Fibroblast of pulmonary artery (primary cell): ENCODE measurements around the gene SLC15A5.

Experiments
- DNase-seq: peaks from one replicate; pipeline ENCODE4 v3.0.0-alpha.2; 2010; ENCODE audit warnings: low read depth
- H3K4me3 ChIP-seq: replicated peaks from 2 replicates; pipeline ENCODE4 v1.5.1; 2011; ENCODE audit warnings: low read depth, mild to moderate bottlenecking, control low read depth, low read length, moderate library complexity
- TF ChIP-seq, protein P1 (sequence below): IDR thresholded peaks from 2 replicates; pipeline ENCODE4 v1.5.1; 2011; ENCODE audit warnings: mild to moderate bottlenecking, control low read depth, low read length, inconsistent platforms; ENCODE audit errors: missing control alignments

The SLC15A5 gene

GRCh38 chr12:16197600-16197999 lies 79.9 kb downstream of the SLC15A5 start:
- TF ChIP-seq, protein P1, sequence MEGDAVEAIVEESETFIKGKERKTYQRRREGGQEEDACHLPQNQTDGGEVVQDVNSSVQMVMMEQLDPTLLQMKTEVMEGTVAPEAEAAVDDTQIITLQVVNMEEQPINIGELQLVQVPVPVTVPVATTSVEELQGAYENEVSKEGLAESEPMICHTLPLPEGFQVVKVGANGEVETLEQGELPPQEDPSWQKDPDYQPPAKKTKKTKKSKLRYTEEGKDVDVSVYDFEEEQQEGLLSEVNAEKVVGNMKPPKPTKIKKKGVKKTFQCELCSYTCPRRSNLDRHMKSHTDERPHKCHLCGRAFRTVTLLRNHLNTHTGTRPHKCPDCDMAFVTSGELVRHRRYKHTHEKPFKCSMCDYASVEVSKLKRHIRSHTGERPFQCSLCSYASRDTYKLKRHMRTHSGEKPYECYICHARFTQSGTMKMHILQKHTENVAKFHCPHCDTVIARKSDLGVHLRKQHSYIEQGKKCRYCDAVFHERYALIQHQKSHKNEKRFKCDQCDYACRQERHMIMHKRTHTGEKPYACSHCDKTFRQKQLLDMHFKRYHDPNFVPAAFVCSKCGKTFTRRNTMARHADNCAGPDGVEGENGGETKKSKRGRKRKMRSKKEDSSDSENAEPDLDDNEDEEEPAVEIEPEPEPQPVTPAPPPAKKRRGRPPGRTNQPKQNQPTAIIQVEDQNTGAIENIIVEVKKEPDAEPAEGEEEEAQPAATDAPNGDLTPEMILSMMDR = no peak
- DNase-seq = no peak
- no peak overlapping the region for H3K4me3 ChIP-seq

- TF ChIP-seq, protein P1 = peak; percentile 68
- DNase-seq = peak; percentile 75
- H3K4me3 ChIP-seq = no peak overlapping the region
Observed at GRCh38 chr12:16189849-16190248, 87.6 kb downstream of the SLC15A5 start.

DNA sequence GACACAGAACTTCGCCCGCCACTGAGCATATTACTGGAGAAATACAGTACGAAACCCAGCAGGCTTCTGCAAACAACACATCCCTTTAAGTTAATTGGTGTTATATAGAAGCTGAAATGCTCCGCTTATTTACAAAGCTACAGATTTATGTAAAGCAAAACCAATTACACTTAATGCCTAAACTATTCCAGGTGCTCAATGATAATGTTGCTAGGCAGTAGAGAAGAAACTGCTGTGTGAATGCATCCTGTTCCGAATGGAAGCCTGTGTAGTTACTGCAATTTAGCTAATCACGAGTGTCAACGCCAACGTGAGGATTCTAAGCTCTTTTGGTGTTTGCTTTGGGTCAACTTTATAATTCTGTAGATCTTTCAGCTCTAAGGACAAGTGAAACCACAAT lies 89.8 kb downstream of the SLC15A5 start:
- no peak overlapping the region for H3K4me3 ChIP-seq
- TF ChIP-seq, protein P1 = no peak
- DNase-seq = no peak

GRCh38 chr12:16184681-16185080 lies 92.8 kb downstream of the SLC15A5 start:
- H3K4me3 ChIP-seq = no peak overlapping the region
- no peak for DNase-seq
- TF ChIP-seq, protein P1 = no peak

GRCh38 chr12:16183541-16183940 lies 93.9 kb downstream of the SLC15A5 start:
- TF ChIP-seq, protein P1 = no peak
- DNase-seq = no peak
- H3K4me3 ChIP-seq = no peak overlapping the region

GRCh38 chr12:16175840-16176239 lies 101.6 kb downstream of the SLC15A5 start:
- TF ChIP-seq, protein P1 = no peak
- peak; percentile 4 for DNase-seq
- H3K4me3 ChIP-seq = no peak overlapping the region

DNA sequence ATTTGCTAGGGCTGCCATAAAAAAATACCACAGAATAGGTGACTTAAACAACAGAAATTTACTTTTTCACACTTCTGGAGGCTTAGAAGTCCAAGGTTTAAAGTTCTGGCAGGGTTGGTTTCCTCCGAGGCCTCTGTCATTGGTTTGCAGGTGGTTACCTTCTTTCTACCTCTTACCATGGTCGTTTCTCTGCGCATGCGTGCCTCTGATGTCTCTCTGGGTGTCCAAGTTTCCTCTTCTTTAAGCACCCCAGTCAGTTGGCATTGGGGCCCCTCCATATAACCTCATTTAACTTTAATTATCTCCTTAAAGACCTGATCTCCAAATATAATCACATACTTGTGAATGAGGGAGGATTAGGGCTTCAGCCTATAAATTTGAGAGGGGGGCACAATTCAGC lies 103.2 kb downstream of the SLC15A5 start:
- DNase-seq = no peak
- TF ChIP-seq, protein P1 = no peak
- no peak overlapping the region for H3K4me3 ChIP-seq
